Measurements from ENCODE around the gene NPHP4.

NPHP4 gene

DNA sequence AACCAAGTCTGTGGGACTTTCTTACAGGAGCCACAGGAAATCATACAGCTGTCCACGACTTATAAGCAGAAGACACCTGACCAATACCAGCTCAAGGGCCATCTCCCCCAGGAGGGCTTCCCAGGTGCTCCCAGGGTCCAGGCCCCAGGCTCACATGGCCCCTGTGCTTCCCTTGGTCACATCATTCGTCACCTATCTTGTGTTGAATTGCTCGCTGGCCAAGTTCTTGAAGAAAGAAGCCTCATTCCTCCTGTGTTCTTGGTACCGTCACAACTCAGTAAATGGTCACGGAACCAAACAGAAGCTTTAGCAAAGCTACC, 3.0 kb downstream of the NPHP4 start:
- no peak for DNase-seq

DNA sequence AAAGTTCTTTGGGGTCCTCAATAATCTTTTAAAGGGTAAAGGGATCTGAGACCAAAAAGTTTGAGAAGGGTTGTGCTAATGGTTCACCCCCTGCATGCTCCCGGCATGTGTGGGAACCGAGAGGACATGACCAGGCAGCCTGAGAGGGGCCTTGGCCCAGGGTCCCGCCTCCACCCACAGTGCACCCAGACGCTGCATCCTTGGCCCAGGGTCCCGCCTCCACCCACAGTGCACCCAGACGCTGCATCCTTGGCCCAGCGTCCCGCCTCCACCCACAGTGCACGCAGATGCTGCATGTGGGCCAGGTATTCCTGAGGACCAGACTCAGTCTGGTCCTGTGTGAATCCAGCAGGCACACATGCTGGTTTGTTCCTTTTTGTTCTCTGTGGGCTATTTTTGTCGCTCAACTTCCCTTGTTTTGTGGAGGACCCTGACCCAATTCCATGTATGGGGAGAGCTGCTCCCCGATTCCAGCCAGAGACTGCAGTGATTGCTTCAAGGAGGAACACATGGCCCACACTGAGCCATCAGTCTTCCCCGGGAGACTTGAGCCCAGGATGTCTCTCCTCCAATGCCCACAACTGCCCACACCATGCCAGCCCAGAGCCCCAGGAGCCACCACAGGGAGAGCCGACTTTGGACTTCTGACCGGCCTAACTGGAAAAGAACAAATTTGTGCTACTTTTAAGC, 3.5 kb downstream of the NPHP4 start:
- no peak for DNase-seq

DNA sequence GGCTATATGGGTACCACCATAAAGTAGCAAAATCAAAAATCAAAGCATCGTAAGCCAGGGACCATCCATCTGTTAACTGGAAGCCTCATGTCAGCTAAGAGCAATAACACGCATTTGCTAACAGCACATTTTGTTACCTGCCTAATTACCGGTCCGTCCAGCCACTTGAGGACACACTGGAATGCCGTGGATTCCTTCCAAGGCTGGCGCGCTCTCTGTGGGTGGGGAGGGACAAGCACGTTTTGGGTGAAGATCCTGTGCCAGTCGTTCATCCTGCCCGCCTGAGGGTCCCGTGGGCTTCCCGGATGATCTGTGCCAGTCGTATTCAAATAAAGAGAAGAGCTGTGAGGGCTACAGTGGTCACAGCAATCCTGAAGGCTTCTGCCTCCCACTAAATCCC, 6.2 kb downstream of the NPHP4 start:
- no peak for DNase-seq

DNA sequence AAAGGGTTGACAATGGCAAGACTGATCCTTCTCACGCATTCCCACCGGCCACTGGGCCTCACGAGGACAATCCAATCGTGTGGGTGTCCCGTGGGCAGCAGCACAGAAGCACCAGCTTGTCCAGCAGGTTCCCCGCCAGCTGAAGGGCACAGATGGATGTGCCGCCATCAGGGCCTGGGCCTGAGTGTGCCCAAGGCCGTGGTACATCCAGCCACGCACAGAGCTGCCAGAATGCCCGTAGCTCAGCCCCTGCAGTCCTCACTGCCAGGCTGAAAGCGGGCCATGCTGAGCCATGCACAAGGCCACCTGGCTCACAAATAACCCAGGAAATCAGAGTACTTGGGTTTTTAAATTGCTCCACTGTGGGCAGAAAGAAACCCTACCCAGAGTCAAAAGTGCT, 7.0 kb downstream of the NPHP4 start:
- DNase-seq: no peak

DNA sequence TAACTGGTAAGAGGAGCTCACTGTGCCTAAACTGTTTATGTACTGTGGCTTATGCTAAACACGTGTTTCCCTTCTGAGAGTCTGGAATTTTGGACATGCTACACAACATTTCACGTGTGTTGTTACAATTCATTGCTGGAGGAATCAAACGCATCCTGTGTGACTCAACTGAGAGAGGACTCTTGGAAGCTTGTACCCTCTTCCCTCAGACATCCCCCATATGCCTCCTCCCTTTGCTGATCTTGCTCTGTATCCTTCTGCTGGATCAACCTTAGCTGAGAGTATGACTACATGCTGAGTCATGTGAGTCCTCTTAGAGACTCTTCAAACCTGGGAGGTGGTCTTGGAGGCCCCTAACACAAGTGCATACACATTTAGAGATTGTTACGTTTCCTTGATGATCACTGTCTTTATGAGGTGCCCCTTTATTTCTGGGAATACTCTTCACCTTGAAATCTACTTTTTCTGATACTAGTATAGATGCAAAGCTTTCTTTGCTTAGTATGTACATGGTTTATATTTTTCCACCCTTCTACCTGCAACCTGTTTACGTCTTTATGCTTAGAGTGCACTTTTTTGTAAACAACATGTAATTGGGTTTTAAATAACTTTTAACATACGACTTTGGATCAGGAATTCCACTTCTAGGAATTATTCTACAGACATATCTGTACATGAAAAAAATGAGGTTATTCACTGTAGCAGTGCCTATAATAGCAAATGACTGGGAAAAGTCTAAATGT, 8.7 kb downstream of the NPHP4 start:
- DNase-seq: no peak

DNA sequence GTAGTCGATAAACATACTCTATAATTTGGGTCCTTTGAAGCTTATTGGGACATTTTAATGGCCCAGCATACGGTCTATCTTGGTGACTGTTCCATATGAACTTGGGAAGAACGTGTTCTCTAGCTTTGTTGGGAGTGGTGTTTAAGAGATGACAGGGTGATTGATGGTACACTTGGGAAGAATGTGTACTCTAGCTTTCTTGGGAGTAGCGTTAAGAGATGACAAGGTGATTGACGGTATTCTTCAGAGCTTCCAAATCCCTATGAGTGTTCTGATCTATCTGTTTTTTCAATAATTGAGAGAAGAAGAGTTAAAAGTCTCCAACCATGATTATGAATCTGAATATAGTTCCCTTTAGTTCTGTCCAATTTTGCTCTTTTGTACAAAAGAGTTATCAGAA, 9.4 kb downstream of the NPHP4 start:
- no peak for DNase-seq

DNA sequence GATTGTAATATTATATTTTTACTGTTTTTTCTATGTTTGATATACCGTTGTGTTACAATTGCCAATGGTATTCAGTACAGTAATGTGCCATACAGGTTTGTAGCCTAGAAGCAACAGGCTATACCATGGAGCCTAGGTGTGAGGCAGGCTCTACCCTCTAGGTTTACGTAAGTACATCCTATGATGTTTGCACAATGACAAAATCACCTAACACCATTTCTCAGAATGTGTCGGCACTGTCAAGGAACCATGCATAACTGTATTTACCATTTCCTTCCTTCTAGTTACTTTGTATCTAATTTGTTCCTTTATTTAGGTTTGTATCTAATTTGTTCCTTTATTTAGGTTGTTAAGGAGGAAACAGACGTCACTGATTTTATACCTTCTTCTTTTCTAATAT, 9.9 kb downstream of the NPHP4 start:
- DNase-seq: no peak

DNA sequence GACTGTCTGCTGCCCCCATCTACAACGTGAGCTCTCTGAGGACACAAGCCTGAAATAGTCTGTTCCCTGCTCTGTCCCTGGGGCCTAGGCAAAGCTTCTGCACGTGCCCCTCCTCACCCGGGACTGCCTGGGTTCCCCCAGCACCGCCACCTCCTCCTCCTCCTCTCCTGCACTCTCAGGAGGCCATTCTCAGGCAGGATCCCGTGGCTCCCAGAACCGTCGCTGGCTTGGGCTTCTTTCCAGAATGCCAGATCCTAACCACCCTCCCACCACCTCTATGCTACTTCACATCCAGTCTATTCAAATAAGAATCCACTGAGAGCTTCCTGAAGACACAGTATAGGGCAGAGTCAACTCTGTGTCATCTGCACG, 11.2 kb downstream of the NPHP4 start:
- no peak for DNase-seq

DNA sequence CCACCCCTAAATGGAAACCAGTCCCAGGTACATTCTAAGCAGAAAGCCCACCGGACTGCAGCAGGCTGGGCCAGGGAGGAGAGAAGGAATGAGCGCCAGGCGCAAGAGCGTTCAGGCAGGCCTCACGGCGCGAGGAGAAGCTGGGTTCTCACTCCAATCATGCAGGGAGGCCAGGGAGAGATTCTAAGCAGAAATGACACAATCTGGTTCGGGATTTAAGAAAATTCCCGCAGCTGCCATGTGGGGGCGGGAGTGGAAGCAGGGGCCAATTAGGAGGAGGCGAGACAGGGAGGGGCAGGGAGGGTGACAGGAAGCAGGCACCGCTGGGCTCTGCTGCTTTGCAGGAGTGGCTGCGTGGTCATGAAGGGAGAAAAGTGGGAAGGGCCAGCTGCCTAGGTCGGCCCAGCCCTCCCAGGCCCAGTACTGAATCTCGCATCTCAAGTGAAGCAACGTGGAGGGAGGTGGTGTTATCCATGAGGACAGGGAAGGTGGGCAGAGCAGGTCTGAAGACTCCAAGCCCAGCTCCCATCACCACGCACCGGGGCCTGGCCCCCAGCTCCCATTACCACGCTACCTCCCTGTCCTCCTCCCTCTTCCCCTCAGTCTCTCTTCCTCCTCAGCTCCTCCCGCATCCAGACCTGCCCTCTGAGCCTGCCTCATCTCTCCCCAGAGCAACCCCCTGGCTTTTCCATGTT, 11.8 kb downstream of the NPHP4 start:
- no peak for DNase-seq

DNA sequence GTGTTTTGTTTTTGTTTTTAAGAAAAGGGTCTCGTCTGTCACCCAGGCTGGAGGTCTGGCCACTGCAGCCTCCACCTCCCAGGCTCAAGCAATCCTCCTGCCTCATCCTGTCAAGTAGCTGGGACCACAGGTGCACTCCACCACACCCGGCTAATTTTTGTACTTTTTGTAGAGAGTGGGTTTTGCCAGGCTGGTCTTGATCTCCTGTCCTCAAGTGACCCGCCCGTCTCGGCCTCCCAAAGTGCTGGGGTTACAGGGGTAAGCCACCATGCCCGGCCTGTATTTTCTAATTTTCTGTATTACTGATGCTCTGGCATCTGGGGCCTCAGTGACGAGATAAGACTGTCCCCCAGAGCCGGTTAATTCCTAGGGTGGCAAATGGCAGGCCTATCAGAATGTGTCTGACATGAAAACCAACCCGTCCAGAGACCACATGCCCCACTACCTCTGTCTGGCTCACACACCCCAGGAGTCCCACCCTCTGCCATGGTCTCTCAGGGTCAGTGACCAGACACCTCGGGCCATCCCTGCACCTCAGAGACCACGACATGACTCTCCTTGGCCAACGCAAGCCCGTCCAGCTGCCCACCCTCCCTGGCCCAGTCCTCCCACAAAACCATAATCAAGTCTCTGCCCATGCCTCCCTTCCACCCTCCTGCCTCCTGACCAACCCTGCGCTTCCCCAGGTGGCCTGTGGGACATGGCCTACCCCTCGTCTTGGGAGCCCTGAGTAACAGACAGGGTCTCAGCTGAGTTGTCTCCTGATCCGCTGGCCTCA, 12.5 kb downstream of the NPHP4 start:
- no peak for DNase-seq

DNA sequence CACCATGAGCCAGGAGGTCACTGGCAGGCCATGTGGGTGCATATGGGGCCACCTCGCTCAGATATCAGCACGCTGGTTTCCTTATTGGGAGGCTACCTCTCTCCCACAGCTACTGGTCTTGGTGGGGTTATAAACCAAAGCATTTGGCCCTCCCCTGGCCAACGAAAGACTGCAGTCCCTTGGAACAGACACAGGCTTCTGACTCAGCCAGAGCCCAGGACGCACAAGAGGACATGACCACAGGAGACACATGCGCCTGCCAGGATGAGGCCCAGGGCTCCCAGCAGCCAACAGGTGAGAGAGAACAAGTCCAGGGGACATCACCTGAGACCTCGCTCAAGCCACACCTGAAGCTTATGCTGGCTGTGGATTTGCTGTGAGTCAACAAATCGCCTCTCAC, 13.8 kb downstream of the NPHP4 start:
- DNase-seq: no peak

DNA sequence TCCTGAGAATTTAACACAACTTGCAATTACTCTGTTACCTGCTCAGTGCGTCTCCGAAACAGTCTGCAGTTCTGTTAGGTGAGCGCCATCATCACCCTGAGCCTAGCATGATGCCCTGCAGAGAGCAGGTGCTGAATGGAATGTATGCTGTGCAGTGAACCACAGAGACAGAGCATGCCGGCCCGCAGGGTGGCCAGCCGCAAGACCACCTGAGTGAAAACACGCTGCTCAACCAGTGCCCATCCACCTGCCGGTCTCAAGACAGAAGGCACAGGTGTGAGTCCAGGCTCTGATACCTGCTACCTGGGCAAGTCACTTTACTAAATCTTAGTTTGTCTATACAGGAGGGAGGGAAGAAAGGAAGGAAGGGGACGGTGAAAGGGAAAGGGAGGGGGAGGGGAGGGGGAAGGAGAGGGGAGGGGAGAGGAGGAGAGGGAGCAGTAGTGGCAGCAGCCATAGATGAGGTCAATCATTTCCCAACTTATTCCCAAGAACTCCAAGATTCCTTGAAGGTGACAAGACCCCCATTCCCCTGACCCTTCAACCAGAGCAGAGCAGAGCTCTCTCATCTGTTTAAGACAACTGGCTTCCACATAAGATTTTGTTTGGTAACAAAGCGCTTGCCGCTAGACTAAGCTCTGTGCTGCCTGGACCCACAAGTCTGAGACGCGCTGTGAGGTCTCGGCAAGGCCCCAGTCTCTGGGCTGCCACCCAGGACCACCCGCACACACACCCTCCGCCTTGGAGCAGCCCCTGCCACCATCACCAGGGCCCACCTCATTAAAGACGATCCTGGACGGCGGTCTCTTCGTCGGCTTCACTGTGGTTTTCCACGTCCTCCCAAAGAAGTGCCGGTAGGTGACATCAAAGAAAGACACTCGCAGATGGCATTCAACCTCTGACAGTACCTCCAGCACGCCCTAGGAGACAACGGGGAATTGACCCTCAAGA, 14.5 kb downstream of the NPHP4 start:
- DNase-seq: no peak

DNA sequence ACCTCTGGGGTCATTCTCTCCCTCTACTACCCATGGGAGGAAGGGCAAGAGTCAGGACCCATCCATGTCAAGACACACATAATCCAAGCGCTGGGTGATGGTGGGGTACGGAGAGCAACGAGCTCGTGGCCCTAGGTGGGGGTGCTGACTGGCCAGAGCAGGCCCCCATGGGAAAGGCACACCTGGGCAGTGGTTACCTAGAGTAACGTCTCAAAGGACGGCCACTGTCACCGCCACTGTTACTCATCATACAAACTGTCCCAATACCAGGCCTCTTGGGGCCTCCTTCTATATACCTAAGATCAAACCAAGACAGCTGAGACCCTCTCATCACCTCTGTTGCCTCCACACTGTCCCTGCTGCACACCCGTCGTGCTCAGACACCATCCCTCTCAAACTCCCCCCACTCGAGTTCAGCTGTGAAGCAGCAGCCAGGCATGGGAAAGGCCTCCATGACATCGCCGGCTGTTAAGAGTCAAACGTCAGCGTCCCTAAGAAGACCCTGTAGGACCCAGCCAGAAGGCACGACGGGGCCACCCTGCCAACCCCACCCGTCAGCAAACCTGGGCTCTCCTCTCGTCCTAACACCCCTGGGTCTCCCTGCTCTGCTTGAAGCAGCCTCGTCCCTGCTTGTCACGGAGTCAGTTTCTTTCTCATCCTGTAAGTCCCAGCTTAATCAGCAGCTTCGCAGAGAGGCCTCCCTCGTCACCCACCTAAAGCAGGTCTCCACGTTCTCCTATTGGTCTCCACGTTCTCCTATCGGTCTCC, 15.3 kb downstream of the NPHP4 start:
- DNase-seq: no peak

DNA sequence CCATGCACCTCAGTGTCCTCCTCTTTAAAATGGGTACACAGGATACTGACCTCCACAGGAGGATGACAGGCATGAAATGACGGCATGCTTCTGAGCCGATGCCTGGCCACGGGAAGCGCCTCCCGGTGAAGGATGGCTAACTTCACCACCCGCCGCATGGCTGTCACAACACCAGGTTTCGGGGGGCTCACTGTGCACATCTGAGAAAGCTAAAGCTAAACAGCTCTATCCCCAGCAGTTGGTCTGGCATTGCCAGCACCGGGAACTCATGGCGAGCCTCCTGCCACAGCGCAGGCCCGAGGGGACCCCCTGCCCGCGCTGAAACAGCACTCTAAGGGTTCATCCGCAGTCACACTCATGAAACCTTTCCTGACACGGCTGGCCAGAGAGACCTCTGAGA, 16.0 kb downstream of the NPHP4 start:
- DNase-seq: no peak

DNA sequence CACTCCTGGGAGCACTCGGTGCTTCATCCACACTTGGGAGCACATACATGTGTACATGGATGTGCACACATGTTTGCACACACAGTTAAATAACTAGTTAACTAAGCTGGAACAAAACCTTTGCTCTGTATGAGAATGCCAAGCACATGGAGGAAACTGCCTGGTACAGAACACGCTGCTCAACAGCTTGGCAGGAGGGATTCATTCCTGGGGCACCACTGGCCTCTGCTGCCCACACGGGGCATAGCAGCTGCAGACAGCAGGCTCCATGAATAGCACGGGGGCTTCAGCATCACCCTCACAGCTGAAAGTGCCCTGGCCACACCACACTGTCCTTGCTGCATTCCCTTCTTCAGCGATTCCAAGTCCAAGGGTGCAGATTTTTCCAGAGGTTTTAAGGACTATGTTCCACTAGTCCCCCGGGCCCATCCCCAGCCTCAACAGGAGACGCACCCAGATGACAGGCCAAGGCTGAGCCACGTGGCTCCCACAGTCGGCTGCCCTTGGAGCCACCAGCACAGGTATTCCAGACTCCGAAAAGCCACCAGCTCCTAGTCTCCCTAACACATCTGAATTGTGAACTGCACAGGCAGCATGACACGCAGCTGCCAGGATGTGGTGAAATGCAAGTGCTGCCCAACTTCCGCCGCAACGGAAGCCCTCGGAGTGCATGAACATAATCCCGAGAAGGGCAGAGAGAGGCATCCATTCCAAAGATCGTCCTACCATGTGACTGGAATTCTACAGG, 16.9 kb downstream of the NPHP4 start:
- peak; percentile 59 for DNase-seq

DNA sequence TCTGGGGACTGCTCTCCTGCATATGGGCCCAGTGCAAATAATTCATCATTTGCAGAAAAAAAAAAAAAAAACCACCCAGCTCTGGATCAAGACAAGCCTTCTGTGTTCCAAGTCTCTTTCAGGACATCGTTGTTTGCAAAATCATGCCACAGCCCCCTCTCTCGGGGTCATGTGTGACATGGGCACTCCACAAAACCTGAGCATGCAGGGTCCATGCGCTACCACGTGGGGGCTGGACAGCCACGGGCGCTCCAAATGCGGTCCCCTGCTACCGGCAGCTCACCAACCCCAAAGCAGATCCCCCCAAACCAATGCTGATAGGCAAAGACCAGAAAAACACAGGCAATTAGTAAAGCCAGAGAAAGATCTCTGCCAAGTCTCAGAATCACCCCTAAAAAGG, 17.6 kb downstream of the NPHP4 start:
- no peak for DNase-seq

DNA sequence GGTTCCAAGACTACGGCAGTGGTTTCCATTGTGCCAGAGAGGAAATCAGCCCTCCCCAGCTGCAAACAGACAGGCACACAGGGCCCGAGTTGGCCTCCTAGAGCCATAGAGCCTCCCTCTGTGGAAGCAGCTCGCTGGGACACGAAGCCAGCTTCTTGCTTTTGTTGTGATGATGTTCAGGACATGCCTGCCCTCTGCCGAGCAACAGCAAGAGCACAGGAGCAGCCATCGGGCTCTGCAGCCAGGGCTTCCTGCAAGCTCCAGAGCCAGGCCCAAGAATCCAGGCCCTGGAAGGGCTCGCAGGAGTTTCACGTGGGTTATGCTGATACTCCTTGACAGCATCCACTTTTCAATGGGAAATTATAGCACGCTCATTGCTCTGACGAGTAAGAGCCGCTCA, 18.5 kb downstream of the NPHP4 start:
- DNase-seq: no peak

DNA sequence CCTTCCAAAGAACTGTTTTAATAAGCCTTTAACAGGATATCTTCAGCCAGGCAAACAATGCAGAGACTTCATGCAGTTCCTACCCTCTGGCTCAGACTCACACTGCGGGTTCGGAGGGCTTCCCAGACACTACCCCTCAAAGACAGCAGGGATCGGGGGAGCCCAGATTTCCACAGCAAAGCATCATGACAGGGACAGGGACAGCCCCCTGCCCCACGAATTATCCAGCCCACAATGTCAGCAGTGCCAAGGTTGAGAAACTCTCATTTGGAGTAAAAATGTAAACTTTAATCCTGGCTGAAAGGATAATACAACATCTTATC, 20.1 kb downstream of the NPHP4 start:
- no peak for DNase-seq

DNA sequence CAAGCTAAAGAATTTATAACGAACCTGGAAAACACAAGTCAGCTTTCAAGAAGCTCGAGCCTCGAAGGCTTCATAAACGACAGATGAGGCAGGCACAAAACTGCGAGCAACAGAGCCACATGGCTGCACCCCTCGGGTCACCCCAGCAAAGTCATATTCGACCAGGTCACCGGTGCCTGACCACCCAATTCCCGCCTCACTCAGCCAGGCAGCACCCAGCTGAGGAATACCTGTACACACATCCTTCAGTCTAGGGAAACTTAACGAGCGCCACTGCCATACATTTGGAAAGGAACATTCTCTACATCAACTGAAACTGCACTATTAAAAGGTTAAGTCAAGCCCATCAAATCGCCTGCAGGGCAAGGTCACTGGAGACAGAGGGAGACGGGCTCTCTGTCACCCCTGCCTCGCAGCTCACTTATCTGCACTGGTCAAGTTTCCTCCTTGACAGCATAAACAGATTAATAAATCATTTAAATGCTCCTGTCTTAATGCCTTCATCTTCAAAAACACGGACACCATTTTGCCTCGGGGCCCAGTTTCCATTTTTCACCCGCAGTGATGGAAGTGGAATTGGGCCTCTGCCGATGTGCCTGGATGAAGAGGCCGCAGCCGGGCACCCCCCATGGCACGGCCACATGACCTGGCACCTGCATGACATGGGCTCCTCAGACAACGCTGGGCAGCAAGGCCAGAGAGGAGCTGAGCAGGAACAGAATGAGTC, 20.6 kb downstream of the NPHP4 start:
- DNase-seq: no peak

DNA sequence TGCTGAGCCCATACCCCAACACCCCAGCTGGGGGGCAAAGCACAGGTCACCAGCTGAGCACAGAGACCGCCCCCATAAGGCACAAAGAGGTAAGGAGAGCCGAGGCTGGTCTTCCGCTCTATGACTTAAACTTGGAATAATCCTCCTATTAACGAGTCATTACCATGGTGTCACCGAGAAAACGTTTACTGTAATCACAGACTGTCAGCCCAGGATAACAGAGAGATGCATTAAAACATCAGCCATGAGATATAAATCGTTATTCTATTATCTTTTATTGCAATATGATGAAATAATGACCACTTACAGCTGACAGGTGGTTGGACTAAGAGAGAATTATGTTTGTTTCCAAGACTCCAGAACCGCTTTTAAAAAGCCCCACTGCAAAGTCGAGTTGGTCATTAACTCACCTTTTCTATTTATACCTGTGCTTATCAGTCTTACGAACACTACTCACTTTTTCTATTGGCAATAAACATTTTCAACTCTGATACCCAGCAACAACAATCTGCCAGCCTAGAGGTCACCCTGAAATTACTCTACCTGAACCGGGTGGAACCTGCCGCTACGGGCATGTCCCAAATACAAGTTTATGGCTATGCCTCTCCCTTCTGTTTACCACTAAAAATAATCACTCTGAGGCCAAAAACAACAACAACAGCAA, 21.5 kb downstream of the NPHP4 start:
- no peak for DNase-seq
